Stomach (tissue), 9 donors: ENCODE measurements around the gene PTPA. TPM values are rescaled to one million over a fixed set of nuclear protein-coding genes. Genes with fewer than 3 reads are reported as not detected.

ENCODE experiments used
- DNase-seq, 2 donors: peaks; one replicate each; pipeline versions ENCODE4 v3.0.0 to v3.0.0-alpha.2; 2013 to 2019
- H3K27ac ChIP-seq, 5 donors: fragments of 200-600 bp in 4 of 5; sonication (generic) in 4 of 5; one replicate each; pipeline ENCODE4 v1.5.1; 2013 to 2019; ENCODE audit warnings: mild to moderate bottlenecking in 1 of 5, moderate library complexity in 1 of 5
- H3K27me3 ChIP-seq, 3 donors: fragments of 200-600 bp; sonication (generic); one replicate each; pipeline ENCODE4 v1.5.1; 2017 to 2019; ENCODE audit warnings: mixed run types in 1 of 3
- H3K36me3 ChIP-seq, 4 donors: fragments of 200-600 bp; sonication (generic); 1 replicate in 3 of 4; 2 replicates in 1 of 4; pipeline ENCODE4 v1.5.1; 2016 to 2019
- H3K4me1 ChIP-seq, 4 donors: fragments of 200-600 bp; sonication (generic); one replicate each; pipeline ENCODE4 v1.5.1; 2016 to 2019
- H3K4me3 ChIP-seq, 4 donors: fragments of 200-600 bp; sonication (generic) in 3 of 4; one replicate each; pipeline ENCODE4 v1.5.1; 2016 to 2019; ENCODE audit warnings: mild to moderate bottlenecking in 1 of 4
- H3K9me3 ChIP-seq, 4 donors: fragments of 200-600 bp; sonication (generic); one replicate each; pipeline ENCODE4 v1.5.1; 2016 to 2019
- EP300 ChIP-seq: sonication (generic); formaldehyde crosslinking; IDR thresholded peaks from one replicate; pipeline ENCODE4 v1.6.1; 2017; ENCODE audit warnings: antibody characterized with exemption
- POLR2A ChIP-seq, 4 donors: fragments of 450-650 bp; IDR thresholded peaks; one replicate each; pipeline ENCODE4 v1.6.1; 2016; ENCODE audit warnings: antibody characterized with exemption in 4 of 4, control low read depth in 2 of 4, mild to moderate bottlenecking in 1 of 4, moderate library complexity in 1 of 4
- POLR2AphosphoS5 ChIP-seq, 3 donors: sonication (generic); formaldehyde crosslinking; IDR thresholded peaks; one replicate each; pipeline ENCODE4 v1.6.1; 2016; ENCODE audit warnings: antibody characterized with exemption in 3 of 3
- WGBS, 5 donors: extraction: QIAGEN DNeasy Blood & Tissue Kit in 3 of 5; methylation state at CpG; one replicate each; pipeline versions ENCODE4 v1.1.5 to v1.1.7; 2013 to 2018; 5-methylcytosine and 5-hydroxymethylcytosine counted together
- intact Hi-C: fragments of 100-400 bp; cut with DNase I; formaldehyde crosslinking; loops from one replicate; pipeline ENCODE4 v1.15.1; 2023; ENCODE audit warnings: low total_unique reads
- polyA plus RNA-seq, 3 donors: library from polyadenylated mRNA; stranded (reverse); fragments of 200-250 nt; gene quantifications; one replicate each; pipeline ENCODE4 v1.2.3, GENCODE V29; 2013
- total RNA-seq, 5 donors: library from RNA; depleted of rRNA; stranded (reverse); fragments of >200 nt; gene quantifications; one replicate each; pipeline versions ENCODE4 v1.1.0 to v1.2.3, GENCODE V29; 2014 to 2016
- TF ChIP-seq, protein P1 (sequence below), 7 experiments: fragments of 450-650 bp in 4 of 7; fragments of 200-600 bp in 3 of 7; sonication (generic) in 3 of 7; IDR thresholded peaks; one replicate each; pipeline ENCODE4 v1.5.1; 2016 to 2019; ENCODE audit warnings: antibody characterized with exemption in 7 of 7, control low read depth in 2 of 7, mild to moderate bottlenecking in 1 of 7
- donor health status: healthy with polysubstance abuse.
- donor health status: Bipolar disorder and iron deficiency.
- donor health status: healthy.

PTPA gene
- total and polyA plus RNA-seq, 8 donors, result 12.3 to 118 (median 73.6) TPM

DNA sequence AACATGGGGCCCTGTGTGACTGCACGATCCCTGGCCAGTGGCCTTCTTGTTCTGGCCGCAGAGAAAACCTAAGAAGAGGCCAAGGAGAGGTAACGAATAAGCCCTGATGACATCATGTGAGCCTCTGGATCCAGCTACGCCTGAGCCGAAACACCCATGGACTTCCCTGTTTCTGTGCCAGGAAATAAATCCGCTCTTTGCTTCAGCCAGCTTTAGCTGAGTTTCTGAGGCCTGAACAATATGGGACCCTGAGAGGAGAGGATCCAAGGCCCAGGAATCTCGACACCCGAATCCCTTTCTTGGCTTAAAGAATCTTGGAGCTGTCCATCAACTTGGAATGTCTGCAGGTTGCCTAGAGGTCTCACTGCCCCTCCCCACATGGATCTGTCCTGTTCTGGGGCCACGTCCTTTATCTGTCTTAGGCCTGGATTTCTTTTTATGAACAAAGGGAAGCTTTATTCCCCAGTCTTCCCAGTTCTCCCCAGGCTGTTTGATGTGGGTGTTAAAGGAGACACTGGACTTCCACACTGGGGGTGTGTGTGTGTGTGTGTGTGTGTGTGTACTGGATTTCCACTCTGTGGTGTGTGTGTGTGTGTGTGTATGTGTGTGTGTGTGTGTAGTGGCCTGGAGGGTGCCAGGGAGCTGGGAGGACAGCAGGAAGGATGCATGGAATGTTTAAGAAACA lies 53.2 kb downstream of the PTPA start:
- no peak for TF ChIP-seq POLR2A (IDR thresholded peaks at IDR 0.05)
- TF ChIP-seq POLR2AphosphoS5 (IDR thresholded peaks at IDR 0.05), result peak in 2 of 3 donors; percentile 11 to 62
- TF ChIP-seq EP300, result no peak
- intact Hi-C loops, result no loop called here
- Histone ChIP-seq H3K9me3 (no peaks in the 10 kb centered on the region), H3K27me3 (no peaks in the 10 kb centered on the region), H3K4me1 (peaks cover 40 to 64% (median 52%) of the 10 kb centered on the region in 4 donors), H3K36me3 (no peaks in the 10 kb centered on the region), H3K27ac (peak overlapping the region; percentile 35 to 89 (median 79)), H3K4me3 (no peak overlapping the region)
- WGBS, 5 donors, result 20 to 28% (median 24%) methylated on average over 9 of the region's 9 CpGs
- peak; percentile 67 to 92 for DNase-seq

DNA sequence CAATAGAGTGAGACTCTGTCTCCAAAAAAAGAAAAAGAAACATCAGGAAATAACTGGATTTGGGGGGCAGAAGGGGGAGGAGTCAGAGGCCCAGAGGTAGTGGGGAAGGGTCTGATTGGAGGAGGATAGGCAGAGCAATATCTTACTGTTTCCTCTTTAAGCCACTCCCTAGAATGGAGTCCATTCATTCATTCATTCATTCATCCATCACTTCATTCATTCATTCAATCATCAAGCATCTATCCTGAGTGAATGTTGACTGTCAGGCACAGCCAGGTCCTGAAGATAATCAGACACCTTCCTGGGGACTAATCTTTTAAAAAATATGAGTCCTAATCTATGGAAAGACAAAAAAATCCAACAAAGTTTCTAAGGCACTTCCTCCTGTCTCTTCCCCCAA lies 54.0 kb downstream of the PTPA start:
- H3K27ac ChIP-seq, result peak overlapping the region in 4 of 5 donors; percentile 73 to 91 (median 87)
- no peak overlapping the region for H3K4me3 ChIP-seq
- H3K9me3 ChIP-seq, result no peaks in the 10 kb centered on the region
- no peaks in the 10 kb centered on the region for H3K27me3 ChIP-seq
- no peak for DNase-seq
- intact Hi-C loops, result no loop called here
- TF ChIP-seq, protein P1, sequence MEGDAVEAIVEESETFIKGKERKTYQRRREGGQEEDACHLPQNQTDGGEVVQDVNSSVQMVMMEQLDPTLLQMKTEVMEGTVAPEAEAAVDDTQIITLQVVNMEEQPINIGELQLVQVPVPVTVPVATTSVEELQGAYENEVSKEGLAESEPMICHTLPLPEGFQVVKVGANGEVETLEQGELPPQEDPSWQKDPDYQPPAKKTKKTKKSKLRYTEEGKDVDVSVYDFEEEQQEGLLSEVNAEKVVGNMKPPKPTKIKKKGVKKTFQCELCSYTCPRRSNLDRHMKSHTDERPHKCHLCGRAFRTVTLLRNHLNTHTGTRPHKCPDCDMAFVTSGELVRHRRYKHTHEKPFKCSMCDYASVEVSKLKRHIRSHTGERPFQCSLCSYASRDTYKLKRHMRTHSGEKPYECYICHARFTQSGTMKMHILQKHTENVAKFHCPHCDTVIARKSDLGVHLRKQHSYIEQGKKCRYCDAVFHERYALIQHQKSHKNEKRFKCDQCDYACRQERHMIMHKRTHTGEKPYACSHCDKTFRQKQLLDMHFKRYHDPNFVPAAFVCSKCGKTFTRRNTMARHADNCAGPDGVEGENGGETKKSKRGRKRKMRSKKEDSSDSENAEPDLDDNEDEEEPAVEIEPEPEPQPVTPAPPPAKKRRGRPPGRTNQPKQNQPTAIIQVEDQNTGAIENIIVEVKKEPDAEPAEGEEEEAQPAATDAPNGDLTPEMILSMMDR (IDR thresholded peaks at IDR 0.05), result no peak
- TF ChIP-seq POLR2A (IDR thresholded peaks at IDR 0.05), result no peak
- TF ChIP-seq EP300, result no peak
- TF ChIP-seq POLR2AphosphoS5 (IDR thresholded peaks at IDR 0.05), result no peak
- peaks cover 40 to 64% (median 53%) of the 10 kb centered on the region in 4 donors for H3K4me1 ChIP-seq
- H3K36me3 ChIP-seq, result no peaks in the 10 kb centered on the region

DNA sequence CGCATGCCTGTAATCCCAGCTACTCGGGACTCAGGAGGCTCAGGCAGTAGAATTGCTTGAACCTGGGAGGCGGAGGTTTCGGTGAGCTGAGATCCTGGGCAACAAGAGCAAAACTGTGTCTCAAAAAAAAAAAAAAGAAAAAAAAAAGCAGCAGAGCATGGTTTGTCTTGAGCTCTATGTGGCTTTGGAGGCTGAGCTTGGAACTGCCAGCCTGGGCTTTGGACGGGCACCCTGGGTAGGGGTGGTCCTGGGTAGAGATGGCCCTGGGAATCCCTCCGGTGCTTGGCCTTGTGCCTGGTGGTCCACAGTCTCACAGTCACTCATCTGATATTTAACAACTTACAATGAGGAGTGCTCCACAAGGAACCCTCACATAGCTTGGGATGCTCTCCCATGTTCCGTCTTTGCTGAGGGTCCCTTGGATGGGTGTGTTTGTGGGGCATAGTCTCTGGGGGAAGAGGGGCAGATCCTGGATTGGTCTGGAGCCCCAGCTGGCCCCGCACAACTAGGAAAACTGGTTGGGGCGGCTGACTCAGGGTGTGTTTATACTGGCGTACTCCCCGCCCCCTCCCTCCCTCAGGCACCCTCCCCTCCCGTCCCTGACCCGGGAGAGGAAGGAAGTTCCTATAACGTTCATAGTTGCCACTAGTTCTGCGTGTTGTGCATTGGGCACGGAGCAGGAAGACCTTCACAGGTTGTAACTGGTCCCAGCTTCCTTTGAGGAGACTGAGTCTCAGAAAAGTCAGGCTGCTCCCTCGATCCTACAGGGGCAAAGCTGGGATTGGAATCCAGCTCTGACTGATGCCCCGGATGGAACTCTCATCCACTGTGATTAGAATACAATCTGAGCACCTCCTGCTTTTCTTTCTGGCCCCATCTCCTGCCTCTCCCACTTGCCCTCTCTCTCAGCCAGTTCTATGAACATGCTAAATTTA lies 55.7 kb downstream of the PTPA start:
- peak overlapping the region; percentile 83 to 95 (median 91) for H3K27ac ChIP-seq
- peaks cover 40 to 65% (median 55%) of the 10 kb centered on the region in 4 donors for H3K4me1 ChIP-seq
- no peaks in the 10 kb centered on the region for H3K36me3 ChIP-seq
- 8 to 14% (median 9%) methylated on average over 17 to 18 of the region's 18 CpGs for WGBS, 5 donors
- no peaks in the 10 kb centered on the region for H3K9me3 ChIP-seq
- TF ChIP-seq EP300, result no peak
- TF ChIP-seq, protein P1 (IDR thresholded peaks at IDR 0.05), result no peak
- peak; percentile 27 to 92 (median 87) for TF ChIP-seq POLR2AphosphoS5 (IDR thresholded peaks at IDR 0.05)
- no peak for TF ChIP-seq POLR2A (IDR thresholded peaks at IDR 0.05)
- H3K4me3 ChIP-seq, result peak overlapping the region in 3 of 4 donors; percentile 18 to 31 (median 28)
- intact Hi-C loops, result no loop called here
- peak; percentile 95 to 96 for DNase-seq
- H3K27me3 ChIP-seq, result no peaks in the 10 kb centered on the region

DNA sequence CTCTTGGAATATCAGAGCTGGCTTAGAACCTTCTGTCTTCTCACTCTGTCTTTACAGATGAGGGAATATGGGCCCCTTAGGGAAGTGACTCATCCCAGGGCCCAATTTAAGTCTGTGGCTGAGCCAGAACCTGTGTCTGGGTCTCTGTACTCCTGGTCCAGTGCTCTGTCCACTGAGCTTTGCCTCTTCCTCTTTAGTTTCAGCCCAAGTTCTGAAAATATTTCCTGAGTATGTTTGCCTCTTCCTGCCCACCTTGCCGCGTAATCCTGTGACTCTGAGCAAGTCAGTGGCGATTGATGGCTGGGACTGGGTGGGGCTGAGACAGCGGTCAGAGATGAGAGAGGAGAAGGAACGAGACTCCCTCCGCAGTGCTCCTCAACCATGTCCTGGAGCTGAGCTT lies 59.0 kb downstream of the PTPA start:
- Histone ChIP-seq H3K4me1 (peaks cover 56 to 74% (median 65%) of the 10 kb centered on the region in 4 donors), H3K27me3 (no peaks in the 10 kb centered on the region), H3K9me3 (no peaks in the 10 kb centered on the region), H3K27ac (peak overlapping the region in 1 of 5 donors; percentile 19), H3K4me3 (no peak overlapping the region), H3K36me3 (no peaks in the 10 kb centered on the region)
- intact Hi-C loops, result no loop called here
- TF ChIP-seq, protein P1 (IDR thresholded peaks at IDR 0.05), result no peak
- no peak for TF ChIP-seq POLR2AphosphoS5 (IDR thresholded peaks at IDR 0.05)
- no peak for TF ChIP-seq POLR2A (IDR thresholded peaks at IDR 0.05)
- TF ChIP-seq EP300, result no peak
- no peak for DNase-seq
- 61 to 72% (median 68%) methylated on average over 6 of the region's 6 CpGs for WGBS, 5 donors
